ENCODE data around the gene GLI3. TPM values are rescaled to one million over a fixed set of nuclear protein-coding genes. Genes with fewer than 3 reads are reported as not detected.

Gene GLI3
- total RNA-seq, 1 experiment from 2014 or later = not detected

DNA sequence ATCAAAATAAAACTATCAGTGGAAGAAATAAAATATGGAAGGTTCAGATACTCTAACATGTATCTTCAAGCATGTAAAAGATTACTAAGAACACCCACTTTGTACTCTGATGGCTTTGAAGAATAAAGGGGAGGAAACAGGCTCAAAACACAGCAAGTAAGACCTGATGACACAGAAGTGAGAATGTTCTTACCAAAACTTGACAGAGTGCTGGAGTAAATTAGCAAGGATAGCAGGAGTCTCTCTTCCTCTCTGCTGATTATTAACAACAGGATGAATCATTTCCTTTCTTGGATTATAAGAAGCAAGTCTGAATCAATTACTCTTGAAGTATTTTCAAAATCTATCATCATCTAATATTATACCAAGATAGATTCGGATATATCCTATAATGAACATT is 47.5 kb downstream of the GLI3 start:
- H3K4me2 ChIP-seq = no peak overlapping the region
- TF ChIP-seq, protein P1, sequence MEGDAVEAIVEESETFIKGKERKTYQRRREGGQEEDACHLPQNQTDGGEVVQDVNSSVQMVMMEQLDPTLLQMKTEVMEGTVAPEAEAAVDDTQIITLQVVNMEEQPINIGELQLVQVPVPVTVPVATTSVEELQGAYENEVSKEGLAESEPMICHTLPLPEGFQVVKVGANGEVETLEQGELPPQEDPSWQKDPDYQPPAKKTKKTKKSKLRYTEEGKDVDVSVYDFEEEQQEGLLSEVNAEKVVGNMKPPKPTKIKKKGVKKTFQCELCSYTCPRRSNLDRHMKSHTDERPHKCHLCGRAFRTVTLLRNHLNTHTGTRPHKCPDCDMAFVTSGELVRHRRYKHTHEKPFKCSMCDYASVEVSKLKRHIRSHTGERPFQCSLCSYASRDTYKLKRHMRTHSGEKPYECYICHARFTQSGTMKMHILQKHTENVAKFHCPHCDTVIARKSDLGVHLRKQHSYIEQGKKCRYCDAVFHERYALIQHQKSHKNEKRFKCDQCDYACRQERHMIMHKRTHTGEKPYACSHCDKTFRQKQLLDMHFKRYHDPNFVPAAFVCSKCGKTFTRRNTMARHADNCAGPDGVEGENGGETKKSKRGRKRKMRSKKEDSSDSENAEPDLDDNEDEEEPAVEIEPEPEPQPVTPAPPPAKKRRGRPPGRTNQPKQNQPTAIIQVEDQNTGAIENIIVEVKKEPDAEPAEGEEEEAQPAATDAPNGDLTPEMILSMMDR (conservative IDR thresholded peaks at IDR 0.05) = no peak
- TF ChIP-seq EZH2 (IDR thresholded peaks at IDR 0.05; ENCODE audit: low read depth) = no peak
- no peaks in the 10 kb centered on the region for H3K79me2 ChIP-seq (ENCODE audit: low read depth)
- no peaks in the 10 kb centered on the region for H3K4me1 ChIP-seq (replicated peaks; ENCODE audit: insufficient read depth)
- intact Hi-C loops (cut with micrococcal nuclease; ENCODE audit: unreplicated experiment) = no loop called here
- no peaks in the 10 kb centered on the region for H3K9me3 ChIP-seq (ENCODE audit: insufficient read depth, low read depth)
- H4K20me1 ChIP-seq (ENCODE audit: insufficient read depth) = no peaks in the 10 kb centered on the region
- no peaks in the 10 kb centered on the region for H3F3A ChIP-seq (ENCODE audit: insufficient read depth, low read depth)
- no peak overlapping the region for H3K27ac ChIP-seq
- POLR2A ChIA-PET (ENCODE audit: unreplicated experiment) = no interaction called here
- CTCF ChIA-PET = no interaction called here
- no peak overlapping the region for H3K4me3 ChIP-seq
- H3K36me3 ChIP-seq (ENCODE audit: low read depth) = no peaks in the 10 kb centered on the region
- peaks cover 54% of the 10 kb centered on the region for H3K27me3 ChIP-seq (ENCODE audit: insufficient read depth, low read depth)
- BruUV-seq (replicated peaks) = no TSS peak
- DNase-seq = no peak
- H2AFZ ChIP-seq = no peak overlapping the region
- H3K9me2 ChIP-seq (ENCODE audit: insufficient read depth) = no peaks in the 10 kb centered on the region

DNA sequence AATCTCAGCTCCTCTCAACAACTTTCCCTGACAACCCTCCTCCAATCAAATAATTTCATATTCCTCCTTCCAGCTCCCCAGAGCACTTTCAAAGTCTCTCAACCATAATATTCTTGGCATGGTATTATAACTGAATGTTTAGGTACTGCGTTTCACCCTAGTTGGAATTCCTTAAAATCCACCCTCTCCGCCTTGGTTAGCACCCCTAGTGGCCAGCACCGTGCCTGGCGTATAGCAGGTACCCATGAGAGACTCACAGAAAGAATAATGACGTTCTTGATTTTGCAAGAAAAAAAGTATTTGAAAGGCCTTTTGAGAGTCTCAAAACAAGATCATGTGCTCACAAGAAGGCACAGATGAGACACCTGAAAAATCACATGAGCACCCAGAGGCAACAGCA is 50.9 kb downstream of the GLI3 start:
- Histone ChIP-seq H4K20me1 (ENCODE audit: insufficient read depth) (no peaks in the 10 kb centered on the region), H3K4me3 (no peak overlapping the region), H3F3A (ENCODE audit: insufficient read depth, low read depth) (no peaks in the 10 kb centered on the region), H3K4me2 (no peak overlapping the region), H3K27me3 (ENCODE audit: insufficient read depth, low read depth) (peaks cover 36% of the 10 kb centered on the region), H3K4me1 (replicated peaks; ENCODE audit: insufficient read depth) (no peaks in the 10 kb centered on the region), H3K9me3 (ENCODE audit: insufficient read depth, low read depth) (no peaks in the 10 kb centered on the region), H3K79me2 (ENCODE audit: low read depth) (no peaks in the 10 kb centered on the region), H3K27ac (no peak overlapping the region), H3K36me3 (ENCODE audit: low read depth) (no peaks in the 10 kb centered on the region), H2AFZ (no peak overlapping the region), H3K9me2 (ENCODE audit: insufficient read depth) (no peaks in the 10 kb centered on the region)
- BruUV-seq (replicated peaks) = no TSS peak
- DNase-seq = no peak
- intact Hi-C loops (cut with micrococcal nuclease; ENCODE audit: unreplicated experiment) = no loop called here
- TF ChIP-seq EZH2 (IDR thresholded peaks at IDR 0.05; ENCODE audit: low read depth) = no peak
- TF ChIP-seq, protein P1 (conservative IDR thresholded peaks at IDR 0.05) = peak; percentile 69
- POLR2A ChIA-PET (ENCODE audit: unreplicated experiment) = no interaction called here
- CTCF ChIA-PET = no interaction called here

DNA sequence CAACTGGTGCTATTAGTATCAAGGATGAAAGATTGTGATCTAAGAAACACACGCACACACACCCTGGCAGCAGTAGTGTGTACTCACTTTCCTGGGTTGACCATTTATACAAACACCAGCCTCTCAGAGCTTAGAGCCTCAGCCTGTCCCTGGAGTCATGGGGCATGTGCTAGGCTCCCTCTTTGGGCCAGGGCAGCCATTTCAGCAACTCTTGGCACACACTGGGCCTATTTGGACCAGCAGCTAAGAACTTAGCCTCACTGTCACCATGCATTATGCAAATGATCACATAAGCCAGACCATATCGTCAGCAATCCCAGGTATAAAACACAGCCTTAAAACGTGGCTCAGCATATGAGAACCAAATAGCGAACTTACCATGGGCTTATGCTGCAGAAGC is 51.3 kb downstream of the GLI3 start:
- Histone ChIP-seq H3K27ac (no peak overlapping the region), H3K79me2 (ENCODE audit: low read depth) (no peaks in the 10 kb centered on the region), H3K9me2 (ENCODE audit: insufficient read depth) (no peaks in the 10 kb centered on the region), H3K4me1 (replicated peaks; ENCODE audit: insufficient read depth) (no peaks in the 10 kb centered on the region), H3F3A (ENCODE audit: insufficient read depth, low read depth) (no peaks in the 10 kb centered on the region), H2AFZ (no peak overlapping the region), H3K4me2 (no peak overlapping the region), H3K27me3 (ENCODE audit: insufficient read depth, low read depth) (peaks cover 36% of the 10 kb centered on the region), H4K20me1 (ENCODE audit: insufficient read depth) (no peaks in the 10 kb centered on the region), H3K4me3 (no peak overlapping the region), H3K9me3 (ENCODE audit: insufficient read depth, low read depth) (no peaks in the 10 kb centered on the region), H3K36me3 (ENCODE audit: low read depth) (no peaks in the 10 kb centered on the region)
- DNase-seq = no peak
- BruUV-seq (replicated peaks) = no TSS peak
- intact Hi-C loops (cut with micrococcal nuclease; ENCODE audit: unreplicated experiment) = no loop called here
- ChIA-PET CTCF (no interaction called here), POLR2A (ENCODE audit: unreplicated experiment) (interaction anchor here (0.7 kb wide), 1 partner anchor 1213 kb away, joined by 9 read pairs; no protein-coding TSS in a partner anchor)
- TF ChIP-seq EZH2 (IDR thresholded peaks at IDR 0.05; ENCODE audit: low read depth) = no peak
- TF ChIP-seq, protein P1 (conservative IDR thresholded peaks at IDR 0.05) = no peak
